HG02571 (cell line): ENCODE results near the gene KLHL3.

Experiments
- ATAC-seq: cut with Tn5 transposase; IDR thresholded peaks from one replicate; pipeline ENCODE4 v1.9.1; 2021; ENCODE audit warnings: mild to moderate bottlenecking, moderate library complexity; ENCODE audit not compliant: unreplicated experiment

Gene KLHL3

DNA sequence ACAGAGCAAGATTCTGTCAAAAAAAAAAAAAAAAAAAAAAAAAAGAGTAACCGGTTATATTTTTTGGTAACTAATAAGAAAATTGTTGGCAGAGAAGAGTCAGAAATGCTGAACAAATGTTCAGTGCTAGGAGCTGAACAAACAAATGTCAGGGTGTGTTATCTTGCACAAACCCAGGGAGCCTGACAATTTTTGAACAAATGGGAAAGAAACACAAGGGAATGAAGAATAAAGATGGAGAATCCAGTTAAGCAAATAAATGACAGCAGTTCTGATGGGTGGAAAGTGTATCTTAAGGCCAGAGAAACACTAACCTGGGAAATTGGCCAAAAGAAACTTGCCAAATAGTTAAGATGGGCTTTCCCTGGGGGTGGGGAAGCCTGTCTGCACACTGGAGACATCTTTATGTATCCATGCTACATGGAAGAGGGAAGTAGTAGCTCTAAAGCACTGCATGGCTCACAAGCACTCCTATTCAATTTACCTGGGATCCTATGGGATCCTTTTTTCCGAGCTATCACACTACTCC is 23.7 kb downstream of the KLHL3 start:
- ATAC-seq = no peak

DNA sequence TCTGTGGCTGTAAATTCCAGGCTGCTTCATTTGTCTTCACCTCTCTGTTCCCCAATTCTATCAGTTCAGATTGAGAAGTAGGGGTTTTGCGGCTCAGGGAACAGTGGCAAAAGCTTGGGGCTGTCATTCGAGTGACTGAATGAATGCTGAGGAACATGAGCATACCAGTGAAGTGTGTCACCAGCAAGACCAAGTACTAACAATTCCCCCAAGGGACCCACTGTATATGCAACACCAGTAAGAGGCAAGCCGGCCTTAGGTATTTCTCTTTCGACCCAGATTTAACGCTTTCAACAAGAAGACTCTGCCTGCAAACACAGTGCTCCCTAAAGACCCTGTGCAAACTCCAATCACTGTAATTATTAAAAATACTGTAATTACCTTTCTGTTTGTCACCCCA is 25.8 kb downstream of the KLHL3 start:
- no peak for ATAC-seq

GRCh38 chr5:137708796-137709559 is 26.9 kb downstream of the KLHL3 start:
- ATAC-seq = no peak

DNA sequence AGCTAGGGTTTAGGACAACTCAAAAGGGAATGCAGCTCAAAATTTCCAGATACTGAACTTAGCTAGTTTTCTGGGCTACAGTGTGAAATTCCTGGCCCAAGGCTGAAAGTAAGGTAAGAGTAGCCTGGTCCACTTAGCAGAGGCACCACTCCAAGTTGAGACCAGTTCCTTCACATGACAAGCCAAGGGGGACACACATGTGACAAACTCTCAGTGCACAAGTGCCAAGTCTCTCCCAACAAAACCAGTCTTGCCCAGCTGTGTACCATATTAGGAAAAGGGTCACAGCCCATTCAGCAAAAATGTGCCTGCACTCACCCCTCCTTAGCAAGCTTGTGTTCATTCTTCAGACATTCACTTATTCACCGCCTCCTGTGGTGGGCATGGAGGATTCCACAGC is 27.8 kb downstream of the KLHL3 start:
- no peak for ATAC-seq

GRCh38 chr5:137706841-137707240 is 29.0 kb downstream of the KLHL3 start:
- ATAC-seq = no peak

GRCh38 chr5:137705106-137705505 is 30.8 kb downstream of the KLHL3 start:
- ATAC-seq = no peak

DNA sequence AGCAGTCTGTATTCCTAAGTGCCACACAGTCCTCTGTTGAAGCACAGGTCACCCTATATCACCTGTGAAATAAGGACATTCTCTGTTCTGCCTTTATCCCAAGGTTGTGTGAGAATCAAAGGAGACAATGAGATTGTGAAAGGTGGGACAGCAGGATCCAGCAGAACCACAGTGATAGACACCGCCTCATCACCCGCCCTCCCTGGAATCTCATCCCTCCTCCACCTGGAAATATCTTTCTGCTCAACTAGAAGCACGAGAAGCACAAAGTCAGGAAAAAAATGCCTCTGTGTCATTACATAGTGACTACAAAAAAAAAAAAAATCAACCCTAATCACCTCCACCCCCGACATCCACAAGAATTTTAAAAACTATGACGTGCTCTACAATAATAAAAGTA is 32.3 kb downstream of the KLHL3 start:
- ATAC-seq = no peak

DNA sequence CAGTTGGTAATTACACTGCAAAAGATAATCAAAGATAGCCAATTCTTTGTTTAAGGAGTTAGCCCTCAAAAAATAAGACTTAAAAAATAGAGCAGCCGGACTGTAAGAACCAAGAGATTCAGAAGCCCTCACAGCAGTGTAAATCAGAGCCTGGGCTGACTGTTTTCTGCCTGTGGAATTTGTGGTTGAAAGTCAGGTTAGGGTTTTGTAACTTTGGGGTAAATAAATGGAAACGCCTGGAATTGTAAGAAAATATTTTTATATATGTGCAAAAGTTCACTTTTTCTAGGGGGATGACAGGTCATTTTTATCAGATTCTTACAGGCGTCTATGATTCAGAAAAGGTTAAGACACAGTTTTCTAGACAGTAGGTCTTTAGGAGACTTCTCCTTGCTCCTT is 35.6 kb downstream of the KLHL3 start:
- ATAC-seq = no peak

- no peak for ATAC-seq
Measured at GRCh38 chr5:137699336-137700281, 36.3 kb downstream of the KLHL3 start.

GRCh38 chr5:137696481-137696880 is 39.4 kb downstream of the KLHL3 start:
- no peak for ATAC-seq

- no peak for ATAC-seq
Measured at GRCh38 chr5:137695651-137696428, 40.0 kb downstream of the KLHL3 start.

DNA sequence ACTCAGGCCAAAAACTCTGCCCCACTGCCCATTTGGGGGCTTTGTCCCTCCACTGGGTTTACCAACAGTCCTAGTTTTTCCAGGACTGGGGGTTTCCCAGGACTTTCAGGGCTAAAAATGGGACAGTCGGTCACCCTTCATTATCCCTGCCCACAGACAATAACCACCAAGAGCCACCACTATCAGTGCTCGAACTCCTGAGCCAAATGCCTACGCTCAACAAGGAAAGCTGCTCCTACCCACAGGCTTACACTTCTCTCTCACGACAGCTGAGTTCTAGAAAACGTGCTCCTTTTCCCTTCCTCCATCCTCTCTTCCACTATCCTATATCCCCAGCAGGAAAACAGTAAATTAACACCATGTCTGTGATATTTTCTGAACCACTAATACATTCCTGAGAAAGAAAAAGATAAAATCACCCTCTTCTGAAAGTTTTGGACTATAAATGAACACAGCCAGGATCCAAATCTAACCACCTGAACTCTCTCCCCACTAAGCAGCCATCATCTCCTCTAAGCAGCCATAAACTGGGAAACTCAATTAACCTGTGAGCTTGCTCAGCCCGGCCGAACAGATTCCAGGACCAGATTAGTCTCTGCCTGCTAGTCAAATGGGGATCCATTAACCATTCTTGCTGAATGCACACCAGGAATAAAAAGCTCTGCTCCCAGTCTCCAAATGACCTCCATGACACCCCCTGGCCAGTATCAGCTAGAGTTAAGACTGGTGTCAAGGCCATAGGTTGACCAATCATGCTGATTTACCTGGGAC is 41.8 kb downstream of the KLHL3 start:
- no peak for ATAC-seq

DNA sequence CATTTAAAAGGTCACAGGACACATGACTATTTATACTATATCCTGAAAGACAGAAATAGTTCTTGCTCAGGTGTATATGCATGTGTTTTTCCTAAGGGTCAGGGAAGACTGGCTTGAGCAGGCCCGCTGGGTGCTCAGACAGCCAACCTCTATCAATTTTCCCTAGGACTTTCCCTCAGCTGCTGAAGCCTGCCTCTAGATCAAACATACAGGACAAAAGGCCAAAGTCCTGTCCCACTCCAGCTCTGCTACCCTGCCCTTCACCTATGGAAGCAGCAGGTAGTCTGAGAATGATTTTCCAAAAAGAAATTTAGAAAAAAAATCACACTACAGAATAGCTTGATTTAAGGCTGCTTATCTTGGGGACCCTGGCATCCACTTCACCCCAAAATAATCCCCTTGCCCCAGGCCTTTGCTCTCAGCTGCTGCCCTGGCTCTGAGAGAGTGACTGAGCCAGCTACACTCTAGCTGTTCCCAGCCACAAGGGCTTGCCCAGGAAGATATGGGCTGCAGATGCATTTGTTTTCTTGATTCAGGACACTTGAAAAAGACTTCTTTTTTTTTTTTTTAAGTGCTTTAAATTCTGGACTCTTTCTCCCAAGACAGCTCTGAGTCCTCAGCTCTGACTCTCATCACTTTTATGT is 42.5 kb downstream of the KLHL3 start:
- ATAC-seq = no peak

DNA sequence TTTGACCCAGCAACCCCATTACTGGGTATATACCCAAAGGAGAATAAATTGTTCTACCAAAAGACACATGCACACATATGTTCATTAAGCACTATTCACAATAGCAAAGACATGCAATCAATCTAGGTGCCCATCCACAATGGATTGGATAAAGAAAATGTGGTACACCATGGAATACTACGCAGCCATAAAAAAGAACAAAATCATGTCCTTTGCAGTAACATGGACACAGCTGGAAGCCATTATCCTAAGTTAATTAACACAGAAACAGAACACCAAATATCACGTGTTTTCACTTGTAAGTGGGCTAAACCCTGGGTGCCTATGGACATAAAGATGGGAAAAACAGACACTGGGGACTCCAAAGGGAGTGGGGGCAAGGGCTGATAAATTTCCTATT is 46.6 kb downstream of the KLHL3 start:
- ATAC-seq = no peak

- ATAC-seq = no peak
Measured at GRCh38 chr5:137688210-137688840, 47.6 kb downstream of the KLHL3 start.

- no peak for ATAC-seq
Measured at GRCh38 chr5:137684761-137685160, 51.1 kb downstream of the KLHL3 start.

- ATAC-seq = no peak
Measured at GRCh38 chr5:137681191-137681590, 54.7 kb downstream of the KLHL3 start.

GRCh38 chr5:137679910-137680309 is 56.0 kb downstream of the KLHL3 start:
- no peak for ATAC-seq

DNA sequence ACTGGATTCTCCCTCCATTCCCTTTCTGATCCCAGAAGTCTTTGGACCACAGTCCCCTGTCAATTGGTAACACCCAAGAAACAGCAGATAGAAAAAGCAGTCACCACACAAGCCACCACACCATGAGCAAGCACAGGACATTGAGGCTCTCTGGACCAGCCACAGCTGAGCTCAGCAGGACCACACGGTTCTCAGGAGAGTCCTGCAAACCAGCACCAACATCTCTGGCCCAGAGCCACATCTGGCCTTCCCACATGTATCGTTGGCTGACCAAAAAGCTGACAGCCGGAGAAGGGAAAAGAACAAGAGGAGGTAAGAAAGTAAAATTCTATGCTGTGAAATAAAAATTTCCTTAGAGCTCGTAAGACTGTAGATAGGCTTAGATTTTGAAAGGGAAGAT is 56.7 kb downstream of the KLHL3 start:
- no peak for ATAC-seq
